ENCODE results near the gene PKN1.

- TF ChIP-seq CTCF (IDR thresholded peaks at IDR 0.05; ENCODE audit: insufficient read depth, low read length) (no peak), SPI1 (IDR thresholded peaks at IDR 0.05; ENCODE audit: borderline replicate concordance, low read depth) (no peak)
These were observed 38.9 kb upstream of the PKN1 start for GRCh38 chr19:14394167-14394566.

All from HL-60 (cell line).